HL-60 (cell line): ENCODE results near the gene ASB18.

Experiments
- DNase-seq, 2 experiments: peaks; one replicate each; pipeline ENCODE4 v3.0.0-alpha.2; 2010 to 2020; ENCODE audit warnings: low read depth in 1 of 2, low spot score in 1 of 2
- H3K27ac ChIP-seq: fragments of 250-450 bp; sonication (Bioruptor Pico); replicated peaks from 2 replicates; pipeline ENCODE4 v1.5.1; 2020; ENCODE audit warnings: mild to moderate bottlenecking, moderate library complexity
- H3K27me3 ChIP-seq: fragments of 250-450 bp; sonication (Bioruptor Pico); 2 replicates; pipeline ENCODE4 v1.5.1; 2021; ENCODE audit warnings: mild to moderate bottlenecking, moderate library complexity; ENCODE audit not compliant: insufficient read depth, poor library complexity, severe bottlenecking
- H3K4me3 ChIP-seq: replicated peaks from 2 replicates; pipeline ENCODE4 v1.5.1; 2011; ENCODE audit warnings: mild to moderate bottlenecking, control low read depth, low read length; ENCODE audit not compliant: insufficient read depth
- GABPA ChIP-seq: IDR thresholded peaks from 2 replicates; pipeline ENCODE4 v1.6.1; 2012; ENCODE audit warnings: low read depth
- POLR2AphosphoS5 ChIP-seq: IDR thresholded peaks from 2 replicates; pipeline ENCODE4 v1.6.1; 2012; ENCODE audit warnings: low read depth
- SPI1 ChIP-seq: IDR thresholded peaks from 2 replicates; pipeline ENCODE4 v1.6.1; 2012; ENCODE audit warnings: low read depth, mild to moderate bottlenecking, borderline replicate concordance
- TF ChIP-seq, protein P1 (sequence below): IDR thresholded peaks from 2 replicates; pipeline ENCODE4 v1.6.1; 2012; ENCODE audit warnings: low read depth; ENCODE audit not compliant: insufficient replicate concordance
- TF ChIP-seq, protein P2 (sequence below): IDR thresholded peaks from one replicate; pipeline ENCODE4 v1.5.1; 2011; ENCODE audit warnings: low read length, control low read depth, inconsistent platforms; ENCODE audit not compliant: insufficient read depth

The ASB18 gene

DNA sequence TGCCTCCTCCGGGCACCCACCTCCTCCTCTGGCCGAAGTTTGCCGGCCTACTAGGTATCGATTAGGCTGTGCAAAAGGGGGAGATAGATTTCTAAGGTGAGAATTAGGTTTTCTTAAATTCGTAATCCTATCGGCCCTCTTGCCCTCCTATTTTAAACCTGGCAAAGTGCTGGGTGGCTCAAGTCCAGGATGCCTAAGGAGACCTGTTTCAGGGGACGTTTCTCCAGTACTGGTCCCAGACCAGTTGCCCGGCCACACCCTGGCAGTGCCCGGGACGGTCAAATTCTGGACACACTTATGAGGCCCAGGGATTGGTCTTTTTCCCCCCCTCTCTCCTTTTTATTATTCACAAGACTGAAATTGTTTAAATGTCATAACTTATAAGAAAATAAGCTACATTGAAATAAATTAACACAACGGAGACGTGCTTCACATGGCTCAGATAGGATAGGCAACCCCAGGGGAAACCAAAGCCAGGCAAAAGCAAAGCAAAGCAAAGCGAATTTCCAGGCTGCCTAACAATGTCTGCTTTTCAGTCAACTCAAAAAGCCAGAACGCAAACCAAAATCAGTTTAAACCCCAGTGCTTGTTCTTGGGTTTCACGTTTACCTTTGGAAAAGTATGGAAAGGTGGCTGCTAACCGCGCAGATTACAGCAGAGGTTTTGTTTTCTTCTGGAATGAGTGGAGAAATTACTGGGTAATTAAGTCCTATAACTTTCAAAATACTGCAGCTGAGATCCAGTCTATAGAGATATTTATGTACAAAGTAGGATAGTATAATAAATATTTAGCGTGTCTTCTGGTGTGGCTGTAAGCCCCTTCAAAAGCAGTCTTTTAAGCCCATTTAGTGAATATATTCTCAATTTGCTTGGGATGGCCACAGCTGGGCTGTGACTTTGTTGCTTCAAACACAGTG lies 99.0 kb downstream of the ASB18 start:
- H3K27me3 ChIP-seq: peaks cover 51% of the 10 kb centered on the region
- no peak overlapping the region for H3K4me3 ChIP-seq

DNA sequence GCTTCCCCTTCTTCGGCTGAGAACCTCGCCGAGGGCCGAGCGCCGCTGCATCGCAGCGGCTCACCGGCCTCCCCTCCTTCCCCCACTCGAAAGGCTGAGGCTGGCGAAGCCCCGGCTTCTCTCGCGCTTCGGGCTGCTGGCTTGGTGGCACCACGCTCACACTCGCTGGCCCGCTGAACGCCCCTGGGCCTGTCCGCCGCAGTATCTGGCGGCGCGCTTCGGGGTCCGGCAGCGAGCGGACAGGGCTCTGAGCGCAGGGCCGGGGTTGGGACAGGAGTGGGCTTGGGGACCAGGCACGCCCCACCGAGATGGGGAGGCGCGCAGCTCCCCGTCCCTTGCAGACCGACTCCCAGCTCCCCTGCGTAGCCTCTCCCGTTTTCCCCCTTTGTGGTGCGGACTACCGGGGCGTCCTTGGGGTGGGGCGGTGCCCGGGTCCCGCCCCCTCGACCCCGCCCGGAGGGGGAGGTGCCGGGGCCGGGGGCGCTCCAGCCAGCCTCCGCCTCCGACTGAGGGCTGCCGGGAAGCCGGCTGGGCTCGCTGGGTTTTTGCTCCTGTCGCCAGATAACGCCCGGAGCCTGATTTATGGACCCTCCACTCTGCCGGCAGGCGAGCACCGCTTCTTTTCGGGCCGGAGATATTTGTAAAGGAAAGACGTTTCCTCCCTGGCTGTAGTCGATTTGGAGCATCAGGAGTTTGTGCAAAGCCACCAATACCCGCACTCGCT lies 99.8 kb downstream of the ASB18 start:
- no peak overlapping the region for H3K27ac ChIP-seq

More for the DNA sequence above, 99.0 kb downstream of the ASB18 start:
- TF ChIP-seq GABPA (no peak), SPI1 (no peak), POLR2AphosphoS5 (no peak)
- TF ChIP-seq, protein P1, sequence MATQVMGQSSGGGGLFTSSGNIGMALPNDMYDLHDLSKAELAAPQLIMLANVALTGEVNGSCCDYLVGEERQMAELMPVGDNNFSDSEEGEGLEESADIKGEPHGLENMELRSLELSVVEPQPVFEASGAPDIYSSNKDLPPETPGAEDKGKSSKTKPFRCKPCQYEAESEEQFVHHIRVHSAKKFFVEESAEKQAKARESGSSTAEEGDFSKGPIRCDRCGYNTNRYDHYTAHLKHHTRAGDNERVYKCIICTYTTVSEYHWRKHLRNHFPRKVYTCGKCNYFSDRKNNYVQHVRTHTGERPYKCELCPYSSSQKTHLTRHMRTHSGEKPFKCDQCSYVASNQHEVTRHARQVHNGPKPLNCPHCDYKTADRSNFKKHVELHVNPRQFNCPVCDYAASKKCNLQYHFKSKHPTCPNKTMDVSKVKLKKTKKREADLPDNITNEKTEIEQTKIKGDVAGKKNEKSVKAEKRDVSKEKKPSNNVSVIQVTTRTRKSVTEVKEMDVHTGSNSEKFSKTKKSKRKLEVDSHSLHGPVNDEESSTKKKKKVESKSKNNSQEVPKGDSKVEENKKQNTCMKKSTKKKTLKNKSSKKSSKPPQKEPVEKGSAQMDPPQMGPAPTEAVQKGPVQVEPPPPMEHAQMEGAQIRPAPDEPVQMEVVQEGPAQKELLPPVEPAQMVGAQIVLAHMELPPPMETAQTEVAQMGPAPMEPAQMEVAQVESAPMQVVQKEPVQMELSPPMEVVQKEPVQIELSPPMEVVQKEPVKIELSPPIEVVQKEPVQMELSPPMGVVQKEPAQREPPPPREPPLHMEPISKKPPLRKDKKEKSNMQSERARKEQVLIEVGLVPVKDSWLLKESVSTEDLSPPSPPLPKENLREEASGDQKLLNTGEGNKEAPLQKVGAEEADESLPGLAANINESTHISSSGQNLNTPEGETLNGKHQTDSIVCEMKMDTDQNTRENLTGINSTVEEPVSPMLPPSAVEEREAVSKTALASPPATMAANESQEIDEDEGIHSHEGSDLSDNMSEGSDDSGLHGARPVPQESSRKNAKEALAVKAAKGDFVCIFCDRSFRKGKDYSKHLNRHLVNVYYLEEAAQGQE: no peak
- TF ChIP-seq, protein P2, sequence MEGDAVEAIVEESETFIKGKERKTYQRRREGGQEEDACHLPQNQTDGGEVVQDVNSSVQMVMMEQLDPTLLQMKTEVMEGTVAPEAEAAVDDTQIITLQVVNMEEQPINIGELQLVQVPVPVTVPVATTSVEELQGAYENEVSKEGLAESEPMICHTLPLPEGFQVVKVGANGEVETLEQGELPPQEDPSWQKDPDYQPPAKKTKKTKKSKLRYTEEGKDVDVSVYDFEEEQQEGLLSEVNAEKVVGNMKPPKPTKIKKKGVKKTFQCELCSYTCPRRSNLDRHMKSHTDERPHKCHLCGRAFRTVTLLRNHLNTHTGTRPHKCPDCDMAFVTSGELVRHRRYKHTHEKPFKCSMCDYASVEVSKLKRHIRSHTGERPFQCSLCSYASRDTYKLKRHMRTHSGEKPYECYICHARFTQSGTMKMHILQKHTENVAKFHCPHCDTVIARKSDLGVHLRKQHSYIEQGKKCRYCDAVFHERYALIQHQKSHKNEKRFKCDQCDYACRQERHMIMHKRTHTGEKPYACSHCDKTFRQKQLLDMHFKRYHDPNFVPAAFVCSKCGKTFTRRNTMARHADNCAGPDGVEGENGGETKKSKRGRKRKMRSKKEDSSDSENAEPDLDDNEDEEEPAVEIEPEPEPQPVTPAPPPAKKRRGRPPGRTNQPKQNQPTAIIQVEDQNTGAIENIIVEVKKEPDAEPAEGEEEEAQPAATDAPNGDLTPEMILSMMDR: no peak
- H3K27ac ChIP-seq: no peak overlapping the region
- no peak for DNase-seq

More for the DNA sequence above, 99.8 kb downstream of the ASB18 start:
- TF ChIP-seq, protein P2: no peak
- TF ChIP-seq SPI1 (no peak), GABPA (no peak), POLR2AphosphoS5 (no peak)
- TF ChIP-seq, protein P1: no peak
- no peak for DNase-seq
- Histone ChIP-seq H3K4me3 (no peak overlapping the region), H3K27me3 (peaks cover 43% of the 10 kb centered on the region)
